Choroid plexus epithelial cell (primary cell): ENCODE data around the gene SLC35F3.

Experiments
- DNase-seq: peaks from one replicate; pipeline ENCODE4 v3.0.0-alpha.2; 2010; ENCODE audit warnings: low read depth
- H3K4me3 ChIP-seq: 2 replicates; pipeline ENCODE4 v1.5.1; 2011; ENCODE audit warnings: low read depth, mild to moderate bottlenecking, control low read depth, low read length, moderate library complexity
- TF ChIP-seq, protein P1 (sequence below): conservative IDR thresholded peaks from 2 replicates; pipeline ENCODE4 v1.5.1; 2011; ENCODE audit warnings: low read depth, mild to moderate bottlenecking, control low read depth, inconsistent platforms, low read length, moderate library complexity

SLC35F3 gene

GRCh38 chr1:234125714-234126113 lies 221.2 kb downstream of the SLC35F3 start:
- DNase-seq, result no peak
- TF ChIP-seq, protein P1, sequence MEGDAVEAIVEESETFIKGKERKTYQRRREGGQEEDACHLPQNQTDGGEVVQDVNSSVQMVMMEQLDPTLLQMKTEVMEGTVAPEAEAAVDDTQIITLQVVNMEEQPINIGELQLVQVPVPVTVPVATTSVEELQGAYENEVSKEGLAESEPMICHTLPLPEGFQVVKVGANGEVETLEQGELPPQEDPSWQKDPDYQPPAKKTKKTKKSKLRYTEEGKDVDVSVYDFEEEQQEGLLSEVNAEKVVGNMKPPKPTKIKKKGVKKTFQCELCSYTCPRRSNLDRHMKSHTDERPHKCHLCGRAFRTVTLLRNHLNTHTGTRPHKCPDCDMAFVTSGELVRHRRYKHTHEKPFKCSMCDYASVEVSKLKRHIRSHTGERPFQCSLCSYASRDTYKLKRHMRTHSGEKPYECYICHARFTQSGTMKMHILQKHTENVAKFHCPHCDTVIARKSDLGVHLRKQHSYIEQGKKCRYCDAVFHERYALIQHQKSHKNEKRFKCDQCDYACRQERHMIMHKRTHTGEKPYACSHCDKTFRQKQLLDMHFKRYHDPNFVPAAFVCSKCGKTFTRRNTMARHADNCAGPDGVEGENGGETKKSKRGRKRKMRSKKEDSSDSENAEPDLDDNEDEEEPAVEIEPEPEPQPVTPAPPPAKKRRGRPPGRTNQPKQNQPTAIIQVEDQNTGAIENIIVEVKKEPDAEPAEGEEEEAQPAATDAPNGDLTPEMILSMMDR, result no peak
- H3K4me3 ChIP-seq, result no peak overlapping the region

GRCh38 chr1:234127026-234127671 lies 222.7 kb downstream of the SLC35F3 start:
- H3K4me3 ChIP-seq, result no peak overlapping the region
- DNase-seq, result no peak
- TF ChIP-seq, protein P1, result no peak

GRCh38 chr1:234132795-234133194 lies 228.3 kb downstream of the SLC35F3 start:
- no peak for DNase-seq
- TF ChIP-seq, protein P1, result no peak
- H3K4me3 ChIP-seq, result no peak overlapping the region

- H3K4me3 ChIP-seq, result no peak overlapping the region
- TF ChIP-seq, protein P1, result no peak
- DNase-seq, result no peak
Measured at GRCh38 chr1:234134878-234135277, 230.4 kb downstream of the SLC35F3 start.

GRCh38 chr1:234135501-234135900 lies 231.0 kb downstream of the SLC35F3 start:
- DNase-seq, result no peak
- TF ChIP-seq, protein P1, result no peak
- no peak overlapping the region for H3K4me3 ChIP-seq

DNA sequence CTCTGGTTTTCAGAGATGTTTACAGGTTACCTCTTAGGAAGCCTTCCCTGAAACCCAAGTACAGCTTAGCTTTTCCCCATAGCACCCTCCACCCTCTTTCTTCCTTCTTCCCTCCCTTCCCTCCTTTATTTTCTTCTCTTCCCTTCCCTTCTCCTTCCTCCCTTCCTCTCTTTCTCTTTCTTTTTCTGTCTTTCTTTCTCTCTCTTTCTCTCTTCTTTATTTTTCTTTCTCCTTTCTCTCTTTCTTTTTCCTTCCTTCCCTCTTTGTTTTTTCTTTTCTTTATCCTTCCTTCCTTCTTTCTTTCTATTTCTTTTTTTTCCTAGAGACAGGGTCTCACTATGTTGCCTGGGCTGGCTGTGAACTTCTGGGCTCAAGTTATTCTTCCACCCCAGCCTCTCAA lies 231.6 kb downstream of the SLC35F3 start:
- TF ChIP-seq, protein P1, result no peak
- DNase-seq, result no peak
- H3K4me3 ChIP-seq, result no peak overlapping the region

DNA sequence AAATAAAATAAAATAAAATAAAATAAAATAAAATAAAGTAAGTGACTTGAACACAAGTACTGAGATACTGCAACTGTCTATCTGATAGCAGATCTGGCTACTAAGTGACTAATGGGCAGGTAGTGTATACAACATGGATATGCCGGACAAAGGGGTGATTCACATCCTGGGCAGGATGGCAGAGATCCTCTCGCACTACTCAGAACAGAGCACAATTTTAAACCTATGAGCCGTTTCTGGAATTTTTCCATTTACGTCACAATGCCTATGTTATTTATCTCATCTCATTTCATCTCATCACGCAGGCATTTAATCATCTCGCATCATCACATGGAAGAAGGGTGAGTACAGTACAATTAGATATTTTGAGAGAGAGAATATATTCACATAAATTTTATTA lies 235.5 kb downstream of the SLC35F3 start:
- DNase-seq, result peak; percentile 23
- no peak overlapping the region for H3K4me3 ChIP-seq

More for the DNA sequence above, 235.5 kb downstream of the SLC35F3 start:
- TF ChIP-seq, protein P1, result no peak
